GM19238 (cell line): ENCODE measurements around the gene SLC6A5.
A peak's percentile ranks its signal among the peaks of the same experiment; 100 is the strongest.

ENCODE experiments used
- DNase-seq: peaks from one replicate; pipeline ENCODE4 v3.0.0; 2011; ENCODE audit warnings: low spot score; ENCODE audit not compliant: insufficient read length

The SLC6A5 gene

DNA sequence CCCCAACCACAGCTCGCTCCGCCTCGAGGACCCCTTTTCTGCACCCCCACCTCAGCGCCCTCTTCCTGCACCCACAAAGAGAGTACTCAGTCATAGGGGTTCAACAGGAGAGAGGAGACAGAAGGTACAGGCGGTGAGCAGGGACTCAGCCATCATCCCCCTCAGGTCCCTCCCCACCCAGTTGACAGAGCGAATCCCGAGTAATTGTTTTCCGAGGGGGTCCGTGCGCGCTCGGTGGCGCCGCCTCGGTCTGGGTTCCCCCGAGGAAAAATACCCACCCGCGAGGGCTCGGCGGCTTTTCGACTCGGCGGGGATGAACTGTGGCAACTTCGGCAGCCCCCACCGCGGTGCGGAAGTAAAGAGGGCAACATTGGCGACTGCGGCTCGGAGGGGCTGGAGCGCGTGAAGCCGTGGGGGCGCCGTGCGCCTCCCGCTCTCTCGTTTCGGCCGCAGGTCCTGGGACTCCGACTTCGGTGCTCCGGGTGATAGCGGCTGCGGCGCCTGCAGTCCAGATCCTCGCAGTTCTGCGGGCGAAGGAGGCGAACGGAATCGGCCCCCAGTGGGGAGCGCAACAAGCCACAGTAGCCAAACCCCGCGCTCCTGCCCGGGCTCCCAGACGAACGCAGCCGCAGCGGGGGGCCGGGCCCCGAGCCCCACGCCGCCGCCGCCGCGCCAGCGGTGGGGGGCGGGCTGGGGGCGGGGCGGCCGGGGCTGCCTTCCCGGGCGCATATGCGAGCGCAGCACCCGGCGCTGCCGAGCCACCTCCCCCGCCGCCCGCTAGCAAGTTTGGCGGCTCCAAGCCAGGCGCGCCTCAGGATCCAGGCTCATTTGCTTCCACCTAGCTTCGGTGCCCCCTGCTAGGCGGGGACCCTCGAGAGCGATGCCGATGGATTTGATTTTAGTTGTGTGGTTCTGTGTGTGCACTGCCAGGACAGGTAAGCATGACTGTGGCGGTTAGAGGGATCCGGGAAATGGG, 69.7 kb downstream of the SLC6A5 start, which contains the start of gene NELL1:
Gene NELL1, plus strand, starts transcription at position 743 of the 976 bp plus-strand sequence.
- no peak for DNase-seq

DNA sequence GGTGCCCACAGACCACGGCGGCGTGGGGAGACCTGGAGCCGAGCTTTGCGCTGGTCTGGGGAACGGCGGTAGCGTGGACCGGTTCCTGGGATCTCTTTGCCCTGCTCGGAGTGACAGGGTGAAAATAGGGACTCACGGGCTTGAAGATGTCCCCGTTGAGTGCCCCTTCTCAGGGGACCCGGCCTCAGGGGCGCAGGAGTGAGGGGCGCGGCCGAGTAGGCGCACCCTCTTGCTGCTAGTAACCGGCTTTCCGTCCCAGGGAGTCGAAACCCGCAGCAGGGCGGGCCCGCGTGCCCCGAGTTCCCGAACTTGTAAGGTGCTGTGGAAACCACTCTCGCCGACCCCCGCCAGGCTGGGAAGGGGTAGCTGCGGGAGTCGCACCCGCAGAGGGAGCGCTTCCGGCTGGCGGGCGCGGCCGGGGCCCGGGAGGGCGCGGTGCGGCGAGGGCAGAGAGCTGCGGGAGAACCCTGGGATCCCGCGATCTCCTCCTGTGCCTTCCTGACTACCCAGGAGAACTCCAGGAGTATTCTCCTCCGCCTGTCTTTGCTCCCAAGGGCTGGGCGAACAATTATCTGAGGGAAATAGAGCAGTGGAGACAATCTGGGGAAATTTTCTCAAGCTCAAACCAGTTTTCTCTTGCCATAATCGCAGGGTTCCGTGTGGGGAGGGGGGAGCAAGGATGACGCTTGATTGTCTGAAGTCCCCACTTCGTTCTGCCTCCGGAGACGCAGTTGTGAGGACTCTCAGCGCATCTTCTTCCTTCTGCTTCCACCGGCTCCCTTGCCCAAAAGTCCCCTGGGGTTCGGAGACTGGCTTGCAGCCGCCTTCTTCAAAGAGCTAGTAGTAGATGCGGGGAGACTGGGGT, 70.6 kb downstream of the SLC6A5 start:
- DNase-seq = no peak

DNA sequence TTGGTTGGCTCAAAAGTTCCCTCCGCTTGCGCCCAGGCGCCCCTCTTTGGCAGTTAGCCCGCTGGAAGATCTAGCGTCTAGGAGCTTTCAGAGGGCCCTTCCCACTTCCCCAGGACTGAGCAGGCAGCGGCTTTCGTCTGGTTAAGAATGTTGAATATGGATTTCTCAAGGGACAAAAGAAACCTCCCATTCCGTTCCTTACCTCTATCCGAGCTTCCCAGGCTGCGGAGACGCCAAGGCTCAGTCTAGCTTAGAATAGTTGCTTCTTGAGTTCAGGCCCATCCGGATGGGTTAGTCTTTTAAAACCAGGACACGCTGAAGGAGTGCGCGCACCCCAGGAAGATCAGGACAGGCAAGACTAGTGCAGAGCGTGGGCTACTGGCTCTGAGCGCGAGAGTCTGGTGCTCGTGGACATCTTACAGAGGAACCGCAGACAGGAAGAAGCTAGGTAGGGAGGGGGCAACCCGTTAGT, 71.6 kb downstream of the SLC6A5 start:
- DNase-seq = no peak

DNA sequence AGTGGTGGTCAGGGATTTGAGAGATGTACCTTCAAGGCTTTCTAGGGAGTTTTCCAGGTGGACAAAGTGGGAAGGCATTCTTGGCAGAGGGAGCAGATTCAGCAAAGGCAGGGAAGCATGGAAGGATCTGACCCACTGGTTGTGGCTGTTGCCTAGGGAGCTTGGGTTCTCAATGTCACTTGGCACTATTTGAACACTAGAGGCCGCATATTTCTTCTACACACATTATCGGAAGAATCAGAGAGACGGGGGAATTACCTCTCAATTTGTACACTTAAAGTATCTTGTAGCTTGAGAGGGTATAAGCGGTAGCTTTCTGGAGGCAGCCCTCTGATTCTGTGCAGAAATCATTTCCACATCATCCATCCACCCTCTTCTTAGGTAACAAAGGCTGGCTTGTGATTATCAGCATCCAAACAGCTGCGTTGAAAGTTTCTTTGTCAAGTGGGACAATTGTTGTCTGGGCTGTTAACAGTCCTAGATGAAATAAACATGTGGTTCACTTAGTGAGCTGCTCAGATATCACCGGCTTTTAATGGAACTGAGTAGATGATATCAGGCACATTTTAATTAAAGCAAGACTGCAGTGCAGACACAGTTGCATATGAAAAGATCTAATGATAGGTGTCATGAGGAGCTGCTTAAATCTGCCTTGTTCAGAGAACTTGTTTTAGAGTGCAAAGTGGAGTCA, 72.6 kb downstream of the SLC6A5 start:
- no peak for DNase-seq

DNA sequence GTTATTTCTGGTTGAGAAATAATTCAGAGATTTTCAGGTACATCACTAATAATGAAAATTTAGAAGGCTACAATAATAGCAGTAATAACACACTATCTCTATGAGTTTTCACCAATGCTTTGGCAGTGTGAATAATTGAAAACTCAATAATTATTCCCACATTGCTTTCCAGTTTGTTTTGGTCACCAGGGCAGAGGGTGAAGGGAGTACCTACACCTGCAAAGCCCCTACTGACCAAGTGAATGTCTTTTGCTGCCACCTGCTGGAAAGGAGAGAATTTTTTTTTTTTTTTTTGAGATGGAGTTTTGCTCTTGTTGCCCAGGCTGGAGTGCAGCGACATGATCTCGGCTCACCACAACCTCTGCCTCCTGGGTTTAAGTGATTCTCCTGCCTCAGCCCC, 73.2 kb downstream of the SLC6A5 start:
- peak; percentile 19 for DNase-seq

DNA sequence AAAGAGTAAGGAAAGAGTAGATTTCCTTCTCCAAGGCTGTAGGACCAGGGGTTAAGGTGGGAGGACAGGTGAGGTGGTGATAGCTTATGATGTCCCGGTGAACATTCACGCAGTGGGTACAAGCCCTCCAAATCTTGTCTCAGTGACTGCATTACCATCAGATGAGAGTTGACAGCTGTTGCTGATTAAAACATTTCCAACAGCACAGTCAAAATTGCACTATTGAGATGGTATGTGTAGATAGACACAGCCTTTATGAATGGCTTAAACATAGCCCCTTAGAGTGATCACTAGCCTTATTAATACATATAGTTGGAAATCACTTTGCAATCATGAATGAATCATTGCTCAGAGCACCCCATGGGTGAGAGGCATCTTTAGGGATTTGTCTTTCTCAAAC, 77.2 kb downstream of the SLC6A5 start:
- DNase-seq = no peak

DNA sequence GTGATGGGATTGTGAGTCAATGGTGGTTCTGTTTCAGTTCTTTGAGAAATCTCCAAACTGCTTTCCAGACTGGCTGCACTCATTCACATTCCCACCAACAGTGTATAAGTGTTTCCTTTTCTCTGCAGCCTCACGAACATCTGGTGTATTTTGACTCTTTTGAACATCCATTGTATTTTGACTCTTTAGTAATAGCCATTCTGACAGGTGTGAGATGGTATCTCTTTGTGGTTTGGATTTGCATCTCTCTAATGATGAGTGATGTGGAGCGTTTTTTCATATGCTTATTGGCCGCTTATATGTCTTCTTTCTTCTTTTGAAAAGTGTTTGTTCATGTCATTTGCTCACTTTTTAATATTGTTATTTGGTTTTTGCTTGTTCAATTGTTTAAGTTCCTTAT, 89.4 kb downstream of the SLC6A5 start:
- DNase-seq = no peak

DNA sequence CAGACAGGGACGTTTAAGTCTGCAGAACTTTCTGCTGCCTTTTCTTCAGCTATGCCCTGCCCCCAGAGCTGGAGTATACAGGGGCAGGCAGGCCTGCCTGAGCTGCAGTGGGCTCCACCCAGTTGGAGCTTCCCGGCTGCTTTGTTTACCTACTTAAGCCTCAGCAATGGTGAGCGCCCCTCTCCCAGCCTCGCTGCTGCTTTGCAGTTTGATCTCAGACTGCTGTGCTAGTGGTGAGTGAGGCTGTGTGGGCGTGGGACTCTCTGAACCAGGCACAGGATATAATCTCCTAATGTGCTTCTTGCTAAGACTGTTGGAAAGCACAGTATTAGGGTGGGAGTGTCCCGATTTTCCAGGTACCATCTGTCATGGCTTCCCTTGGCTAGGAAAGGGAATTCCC, 108.5 kb downstream of the SLC6A5 start:
- DNase-seq = no peak
